Ovary (tissue), 9 donors: ENCODE measurements around the gene SH3RF3. TPM values are rescaled to one million over a fixed set of nuclear protein-coding genes. Genes with fewer than 3 reads are reported as not detected.

ENCODE experiments used
- DNase-seq, 5 donors: peaks; one replicate each; pipeline ENCODE4 v3.0.0-alpha.2; 2019 to 2020
- H3K27ac ChIP-seq, 2 donors: fragments of 200-600 bp; one replicate each; pipeline versions ENCODE4 v1.5.1 to v1.8.0; 2019 to 2022
- H3K27me3 ChIP-seq: fragments of 200-600 bp; one replicate; pipeline ENCODE4 v1.8.0; 2022
- H3K36me3 ChIP-seq: fragments of 200-600 bp; sonication (generic); one replicate; pipeline ENCODE4 v1.5.1; 2019
- H3K4me1 ChIP-seq: one replicate; pipeline ENCODE4 v1.8.1; 2013; ENCODE audit warnings: mild to moderate bottlenecking, moderate library complexity; ENCODE audit not compliant: insufficient read depth
- H3K4me3 ChIP-seq: fragments of 200-600 bp; sonication (generic); one replicate; pipeline ENCODE4 v1.5.1; 2017
- H3K9me3 ChIP-seq, 2 donors: fragments of 200-600 bp in 1 of 2; sonication (generic) in 1 of 2; one replicate each; pipeline versions ENCODE4 v1.5.1 to v1.8.1; 2013 to 2019; ENCODE audit warnings: mild to moderate bottlenecking in 1 of 2, moderate library complexity in 1 of 2
- EP300 ChIP-seq: sonication (generic); formaldehyde crosslinking; IDR thresholded peaks from one replicate; pipeline ENCODE4 v1.6.1; 2017; ENCODE audit warnings: antibody characterized with exemption
- POLR2A ChIP-seq: fragments of 450-650 bp; IDR thresholded peaks from one replicate; pipeline ENCODE4 v1.6.1; 2017; ENCODE audit warnings: antibody characterized with exemption, mild to moderate bottlenecking, moderate library complexity
- WGBS, 3 donors: extraction: QIAGEN DNeasy Blood & Tissue Kit in 1 of 3; methylation state at CpG; one replicate each; pipeline versions ENCODE4 v1.1.5 to v1.1.7; 2013 to 2017; 5-methylcytosine and 5-hydroxymethylcytosine counted together
- intact Hi-C, 4 donors: fragments of 100-400 bp; cut with DNase I; formaldehyde crosslinking; loops; one replicate each; pipeline versions ENCODE4 v1.11.0 to v1.15.1; 2022 to 2023
- polyA plus RNA-seq, 2 donors: library from polyadenylated mRNA; stranded (reverse); fragments of 200-250 nt in 1 of 2; fragments of 350-450 nt in 1 of 2; fragmentation: Illumina TruSeq in 1 of 2; extraction: RNeasy Lipid Tissue Mini Kit (QIAGEN cat#74804) in 1 of 2; gene quantifications; one replicate each; pipeline ENCODE4 v1.2.3, GENCODE V29; 2013 to 2014
- total RNA-seq, 7 donors: library from RNA; depleted of rRNA in 2 of 7; stranded (reverse); fragments of >200 nt in 2 of 7; fragmentation: NEBNext Ultra II Directional in 3 of 7; extraction: Animal tissue kit (Norgen Biotek cat#: 25700) in 3 of 7; gene quantifications; one replicate each; pipeline versions ENCODE4 v1.1.0 to v1.2.4, GENCODE V29; 2016 to 2023
- TF ChIP-seq, protein P1 (sequence below), 3 donors: fragments of 450-650 bp in 2 of 3; fragments of 200-600 bp in 1 of 3; IDR thresholded peaks; one replicate each; pipeline versions ENCODE4 v1.5.1 to v1.8.0; 2016 to 2022; ENCODE audit warnings: antibody characterized with exemption in 3 of 3, mild to moderate bottlenecking in 1 of 3
- donor health status: DM: no; HTN: no; CAD: no; lungs with moderate emphysema.
- donor health status: DM: no; HTN: no; CAD: no.
- donor health status: Bipolar disorder and iron deficiency.
- donor health status: DM: yes; HTN: yes; CAD: no.
- donor health status: DM: no; HTN: no; CAD: no.
- donor health status: DM: yes; HTN: yes; CAD: no.

Gene SH3RF3
- total and polyA plus RNA-seq, 9 donors: 2.7 to 10.1 (median 4.5) TPM

GRCh38 chr2:109257653-109258052 lies 128.6 kb downstream of the SH3RF3 start:
- no peak overlapping the region for H3K4me3 ChIP-seq
- no peaks in the 10 kb centered on the region for H3K9me3 ChIP-seq
- no peaks in the 10 kb centered on the region for H3K36me3 ChIP-seq
- no peaks in the 10 kb centered on the region for H3K27me3 ChIP-seq
- WGBS, 3 donors: 88 to 95% (median 93%) methylated on average over 3 of the region's 3 CpGs
- intact Hi-C loops: no loop called here
- no peak for TF ChIP-seq POLR2A
- TF ChIP-seq, protein P1, sequence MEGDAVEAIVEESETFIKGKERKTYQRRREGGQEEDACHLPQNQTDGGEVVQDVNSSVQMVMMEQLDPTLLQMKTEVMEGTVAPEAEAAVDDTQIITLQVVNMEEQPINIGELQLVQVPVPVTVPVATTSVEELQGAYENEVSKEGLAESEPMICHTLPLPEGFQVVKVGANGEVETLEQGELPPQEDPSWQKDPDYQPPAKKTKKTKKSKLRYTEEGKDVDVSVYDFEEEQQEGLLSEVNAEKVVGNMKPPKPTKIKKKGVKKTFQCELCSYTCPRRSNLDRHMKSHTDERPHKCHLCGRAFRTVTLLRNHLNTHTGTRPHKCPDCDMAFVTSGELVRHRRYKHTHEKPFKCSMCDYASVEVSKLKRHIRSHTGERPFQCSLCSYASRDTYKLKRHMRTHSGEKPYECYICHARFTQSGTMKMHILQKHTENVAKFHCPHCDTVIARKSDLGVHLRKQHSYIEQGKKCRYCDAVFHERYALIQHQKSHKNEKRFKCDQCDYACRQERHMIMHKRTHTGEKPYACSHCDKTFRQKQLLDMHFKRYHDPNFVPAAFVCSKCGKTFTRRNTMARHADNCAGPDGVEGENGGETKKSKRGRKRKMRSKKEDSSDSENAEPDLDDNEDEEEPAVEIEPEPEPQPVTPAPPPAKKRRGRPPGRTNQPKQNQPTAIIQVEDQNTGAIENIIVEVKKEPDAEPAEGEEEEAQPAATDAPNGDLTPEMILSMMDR (IDR thresholded peaks at IDR 0.05): no peak
- no peak for TF ChIP-seq EP300
- no peak for DNase-seq
- no peak overlapping the region for H3K27ac ChIP-seq
- H3K4me1 ChIP-seq: peaks cover 2% of the 10 kb centered on the region

DNA sequence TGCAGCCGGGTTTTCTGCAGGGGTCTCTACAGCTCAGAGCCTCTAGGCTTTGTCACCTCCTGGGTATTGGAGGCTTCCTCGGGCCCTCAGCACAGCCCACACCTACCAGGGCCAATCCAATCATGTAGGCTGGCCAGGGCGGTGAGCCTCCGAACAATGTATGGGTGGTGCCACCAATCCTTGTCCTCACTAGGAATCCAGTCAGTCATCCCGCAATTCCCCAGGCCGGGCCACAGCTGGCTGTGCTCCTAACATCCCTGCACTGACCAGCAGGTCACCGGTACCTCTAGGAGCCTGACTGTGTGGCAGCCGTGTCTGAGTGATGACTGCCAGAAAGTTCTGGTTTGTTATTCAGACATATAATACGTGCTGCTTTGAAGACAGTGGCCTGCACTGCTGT lies 129.4 kb downstream of the SH3RF3 start:
- intact Hi-C loops: no loop called here
- H3K36me3 ChIP-seq: no peaks in the 10 kb centered on the region
- no peak overlapping the region for H3K4me3 ChIP-seq
- no peak for DNase-seq
- H3K27ac ChIP-seq: no peak overlapping the region
- peaks cover 2% of the 10 kb centered on the region for H3K4me1 ChIP-seq
- H3K27me3 ChIP-seq: no peaks in the 10 kb centered on the region
- 86 to 90% (median 86%) methylated on average over 9 of the region's 9 CpGs for WGBS, 3 donors
- TF ChIP-seq POLR2A: no peak
- TF ChIP-seq EP300: no peak
- TF ChIP-seq, protein P1 (IDR thresholded peaks at IDR 0.05): no peak
- H3K9me3 ChIP-seq: no peaks in the 10 kb centered on the region

DNA sequence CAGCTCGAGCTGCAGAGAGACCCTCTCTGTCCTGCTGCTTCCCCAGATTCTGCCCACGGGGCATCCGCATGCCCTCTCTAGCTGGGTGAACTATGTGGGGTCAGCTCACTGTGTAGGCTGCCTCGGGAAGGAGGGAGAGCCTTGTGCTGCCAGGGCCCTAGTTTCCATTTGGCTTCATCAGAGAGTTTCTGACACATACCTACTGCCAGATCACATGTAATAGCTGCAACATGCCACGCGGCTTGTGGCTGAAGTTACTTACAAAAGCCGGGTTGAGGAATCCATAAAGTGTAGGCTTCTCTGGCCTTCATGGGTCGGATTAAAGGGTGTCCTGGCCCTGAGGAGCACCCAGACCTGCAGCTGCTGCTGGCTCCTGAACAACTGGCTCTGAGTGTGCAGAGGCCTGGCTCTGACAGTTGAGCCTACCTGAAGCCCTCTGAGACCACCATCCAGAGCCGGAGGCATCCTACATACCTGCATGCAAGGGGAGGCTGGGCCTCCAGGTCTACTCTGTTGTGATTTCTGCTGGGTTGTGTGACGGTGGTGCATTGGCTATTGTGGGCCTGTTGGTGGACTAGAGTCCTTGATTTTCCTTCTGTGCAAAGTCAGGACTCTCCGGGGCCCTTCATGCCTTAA lies 130.0 kb downstream of the SH3RF3 start:
- Histone ChIP-seq H3K36me3 (no peaks in the 10 kb centered on the region), H3K27me3 (no peaks in the 10 kb centered on the region), H3K9me3 (no peaks in the 10 kb centered on the region), H3K4me1 (peaks cover 2% of the 10 kb centered on the region), H3K27ac (no peak overlapping the region), H3K4me3 (no peak overlapping the region)
- intact Hi-C loops: no loop called here
- 84 to 90% (median 89%) methylated on average over 11 of the region's 11 CpGs for WGBS, 3 donors
- no peak for TF ChIP-seq POLR2A
- TF ChIP-seq EP300: no peak
- TF ChIP-seq, protein P1 (IDR thresholded peaks at IDR 0.05): no peak
- DNase-seq: no peak

DNA sequence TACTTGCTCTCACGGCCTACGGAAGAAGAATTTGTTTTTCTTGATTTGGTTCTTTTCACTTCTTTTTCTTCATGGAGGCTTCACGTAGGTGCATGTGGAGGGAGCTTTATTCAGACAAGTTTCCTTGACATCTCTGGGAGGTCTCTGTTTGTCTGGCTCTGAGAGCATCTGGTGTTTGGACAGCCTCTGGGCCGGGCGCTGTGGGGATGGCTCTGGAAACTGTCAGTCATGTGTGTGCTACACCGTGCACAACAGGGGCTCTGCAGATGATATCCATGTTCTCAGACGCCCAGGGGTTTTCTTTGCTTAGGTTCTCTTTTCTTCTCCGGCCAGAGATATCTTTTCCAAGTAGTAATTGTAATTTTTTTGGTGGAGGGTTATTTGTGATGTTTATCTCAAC lies 130.7 kb downstream of the SH3RF3 start:
- no peak for TF ChIP-seq POLR2A
- TF ChIP-seq, protein P1 (IDR thresholded peaks at IDR 0.05): no peak
- no peak for TF ChIP-seq EP300
- WGBS, 3 donors: 81 to 94% (median 92%) methylated on average over 8 of the region's 8 CpGs

More for the DNA sequence above, 130.7 kb downstream of the SH3RF3 start:
- Histone ChIP-seq H3K27ac (no peak overlapping the region), H3K9me3 (no peaks in the 10 kb centered on the region), H3K36me3 (no peaks in the 10 kb centered on the region), H3K4me3 (no peak overlapping the region), H3K4me1 (peaks cover 3% of the 10 kb centered on the region), H3K27me3 (no peaks in the 10 kb centered on the region)
- intact Hi-C loops: no loop called here
- no peak for DNase-seq
